A673 (cell line): ENCODE data around the gene DPM3. TPM values are rescaled to one million over a fixed set of nuclear protein-coding genes. Genes with fewer than 3 reads are reported as not detected.
A peak's percentile ranks its signal among the peaks of the same experiment; 100 is the strongest.

Source experiments
- BruUV-seq: library from RNA; stranded (reverse); fragments of 400-500 nt; replicated peaks from 2 replicates; lab custom pipeline; 2021; lab: Mats Ljungman, UMichigan
- CTCF ChIA-PET: fragments of 300-600 bp; sonication (Branson Sonifier 250); formaldehyde crosslinking; loops from one replicate; lab custom pipeline; 2022; ENCODE audit warnings: antibody characterized with exemption; lab: Charles Lee
- POLR2A ChIA-PET: fragments of 300-600 bp; sonication (Branson Sonifier 250); formaldehyde crosslinking; loops from one replicate; lab custom pipeline; 2022; ENCODE audit warnings: antibody characterized with exemption; ENCODE audit not compliant: low non-redundant PET; lab: Charles Lee
- DNase-seq: peaks from one replicate; pipeline ENCODE4 v3.0.0-alpha.2; 2015; ENCODE audit warnings: low spot score
- H3K27ac ChIP-seq: fragments of 200-600 bp; sonication (generic); 2 replicates; pipeline ENCODE4 v1.5.1; 2016; ENCODE audit warnings: mixed run types, low read depth, mild to moderate bottlenecking, mixed read lengths, antibody characterized with exemption, low read length; ENCODE audit not compliant: poor library complexity, severe bottlenecking
- H3K27me3 ChIP-seq: fragments of 200-600 bp; sonication (generic); replicated peaks from 2 replicates; pipeline ENCODE4 v1.6.1; 2017; ENCODE audit warnings: mixed run types, low read depth, mild to moderate bottlenecking, mixed read lengths, antibody characterized with exemption, low read length; ENCODE audit not compliant: insufficient read depth, poor library complexity
- H3K36me3 ChIP-seq: fragments of 200-600 bp; sonication (generic); 2 replicates; pipeline ENCODE4 v1.6.1; 2016; ENCODE audit warnings: mixed run types, mild to moderate bottlenecking, mixed read lengths, antibody characterized with exemption, low read length; ENCODE audit not compliant: insufficient read depth, poor library complexity, severe bottlenecking
- H3K4me1 ChIP-seq: fragments of 200-600 bp; sonication (generic); 2 replicates; pipeline ENCODE4 v1.6.1; 2017; ENCODE audit warnings: mixed run types, mild to moderate bottlenecking, mixed read lengths, antibody characterized with exemption, low read length; ENCODE audit not compliant: insufficient read depth, poor library complexity, severe bottlenecking
- H3K4me3 ChIP-seq: fragments of 200-600 bp; sonication (generic); 2 replicates; pipeline ENCODE4 v1.5.1; 2016; ENCODE audit warnings: low read depth, mixed run types, mild to moderate bottlenecking, mixed read lengths, low read length; ENCODE audit not compliant: poor library complexity, severe bottlenecking
- H3K9me3 ChIP-seq: fragments of 200-600 bp; sonication (generic); 2 replicates; pipeline ENCODE4 v1.6.1; 2016; ENCODE audit warnings: mixed run types, low read depth, mild to moderate bottlenecking, mixed read lengths, antibody characterized with exemption, low read length; ENCODE audit not compliant: poor library complexity, severe bottlenecking
- CTCF ChIP-seq: fragments of 300-800, 200-600 bp; sonication (generic); conservative IDR thresholded peaks from 2 replicates; pipeline ENCODE4 v1.5.1; 2017; ENCODE audit warnings: low read depth, mild to moderate bottlenecking, antibody characterized with exemption, low read length, moderate library complexity, mixed read lengths
- EZH2 ChIP-seq: fragments of 200-600 bp; sonication (generic); IDR thresholded peaks from 2 replicates; pipeline ENCODE4 v1.6.1; 2017; ENCODE audit warnings: borderline replicate concordance, low read depth, mild to moderate bottlenecking, mixed read lengths, antibody characterized with exemption, low read length; ENCODE audit not compliant: poor library complexity, severe bottlenecking
- intact Hi-C: fragments of 100-400 bp; cut with micrococcal nuclease; formaldehyde crosslinking; loops from one replicate; pipeline ENCODE4 v1.10.0; 2022; ENCODE audit not compliant: unreplicated experiment
- total RNA-seq: library from RNA; stranded (reverse); gene quantifications from 2 replicates; pipeline ENCODE4 v1.2.3, GENCODE V29; 2021

The DPM3 gene
- total RNA-seq, 1 experiment from 2014 or later, result 34.0 TPM

GRCh38 chr1:155093911-155094621 lies 46.3 kb downstream of the DPM3 start:
- TF ChIP-seq CTCF (peak; percentile 60), EZH2 (no peak)
- peak; percentile 62 for DNase-seq
- H3K27me3 ChIP-seq, result no peaks in the 10 kb centered on the region
- ChIA-PET POLR2A (no interaction called here), CTCF (interaction anchor here (1.0 to 2.4 kb wide), 3 partner anchors 73 to 79 kb away, joined by 3 to 11 read pairs (median 4); partner anchors contain the start of gene KRTCAP2)
- H3K9me3 ChIP-seq, result no peaks in the 10 kb centered on the region
- no peak overlapping the region for H3K27ac ChIP-seq
- H3K4me3 ChIP-seq, result no peak overlapping the region
- intact Hi-C loops, result loop anchor here (5.0 kb wide), 1 partner anchor 33 kb away; the partner anchor contains the start of gene EFNA1
- BruUV-seq, result no TSS peak
- H3K36me3 ChIP-seq, result no peaks in the 10 kb centered on the region
- peaks cover 7% of the 10 kb centered on the region for H3K4me1 ChIP-seq

- intact Hi-C loops, result loop anchor here (5.0 kb wide), 1 partner anchor 35 kb away; the partner anchor contains the start of gene EFNA1
- H3K4me3 ChIP-seq, result no peak overlapping the region
- peaks cover 7% of the 10 kb centered on the region for H3K4me1 ChIP-seq
- H3K9me3 ChIP-seq, result no peaks in the 10 kb centered on the region
- H3K27ac ChIP-seq, result no peak overlapping the region
- ChIA-PET CTCF (interaction anchor here (1.0 kb wide), 1 partner anchor 76 kb away, joined by 4 read pairs; no protein-coding TSS in a partner anchor), POLR2A (no interaction called here)
- H3K36me3 ChIP-seq, result no peaks in the 10 kb centered on the region
- no TSS peak for BruUV-seq
- no peak for DNase-seq
- TF ChIP-seq EZH2, result no peak
- no peak for TF ChIP-seq CTCF
- no peaks in the 10 kb centered on the region for H3K27me3 ChIP-seq
These were observed 47.7 kb downstream of the DPM3 start for GRCh38 chr1:155092641-155093040.

- intact Hi-C loops, result loop anchor here (5.0 kb wide), 1 partner anchor 35 kb away; the partner anchor contains the start of gene EFNA1
- BruUV-seq, result no TSS peak
- Histone ChIP-seq H3K36me3 (no peaks in the 10 kb centered on the region), H3K4me1 (peaks cover 7% of the 10 kb centered on the region), H3K27ac (no peak overlapping the region), H3K4me3 (no peak overlapping the region), H3K9me3 (no peaks in the 10 kb centered on the region), H3K27me3 (no peaks in the 10 kb centered on the region)
- DNase-seq, result no peak
- no peak for TF ChIP-seq CTCF
- TF ChIP-seq EZH2, result no peak
- ChIA-PET CTCF (interaction anchor here (1.0 to 4.1 kb wide), 10 partner anchors 11 to 148 kb away, joined by 3 to 89 read pairs (median 6); partner anchors contain the start of genes KRTCAP2 and TRIM46), POLR2A (no interaction called here)
These were observed 48.2 kb downstream of the DPM3 start for GRCh38 chr1:155092131-155092530.
